Measurements from ENCODE around the gene BOLA1.
"Not testable (repeated sequence)": the region's sequence is repeated elsewhere in the genome, so short reads cannot be mapped to it uniquely, and the experiment has no call there.

The BOLA1 gene

GRCh38 chr1:149899460-149900284, at the start of gene BOLA1:
Gene BOLA1 (plus strand): TSS chr1:149899568. CDS start chr1:149900060, 492 bp downstream.
- peak within 1 kb of the TSS; percentile 59 for H3K4me3 ChIP-seq (ENCODE audit: low read depth, low read length)
- DNase-seq (ENCODE audit: low read depth), result peak; percentile 78
- TF ChIP-seq CTCF (IDR thresholded peaks at IDR 0.05; ENCODE audit: control insufficient read depth, extremely low read depth, insufficient read depth), result no peak

GRCh38 chr1:149849947-149850360, 49.4 kb upstream of the BOLA1 start:
- TF ChIP-seq CTCF (IDR thresholded peaks at IDR 0.05; ENCODE audit: control insufficient read depth, extremely low read depth, insufficient read depth), result no peak
- DNase-seq (ENCODE audit: low read depth), result no peak
- peak overlapping the region; percentile 69 for H3K4me3 ChIP-seq (ENCODE audit: low read depth, low read length)

GRCh38 chr1:149850732-149851345, 48.5 kb upstream of the BOLA1 start:
- not testable (repeated sequence) for DNase-seq (ENCODE audit: low read depth); H3K4me3 ChIP-seq (ENCODE audit: low read depth, low read length)

- not testable (repeated sequence) for DNase-seq (ENCODE audit: low read depth)
Observed at GRCh38 chr1:149851585-149852213, 47.7 kb upstream of the BOLA1 start.

GRCh38 chr1:149852263-149852662, 47.1 kb upstream of the BOLA1 start:
- H3K4me3 ChIP-seq (ENCODE audit: low read depth, low read length); DNase-seq (ENCODE audit: low read depth): not testable (repeated sequence)

More at GRCh38 chr1:149851585-149852213, 47.7 kb upstream of the BOLA1 start:
- not testable (repeated sequence) for H3K4me3 ChIP-seq (ENCODE audit: low read depth, low read length)

- DNase-seq (ENCODE audit: low read depth); H3K4me3 ChIP-seq (ENCODE audit: low read depth, low read length): not testable (repeated sequence)
Observed at GRCh38 chr1:149860271-149860670, 39.1 kb upstream of the BOLA1 start.

GRCh38 chr1:149860684-149861496, 38.5 kb upstream of the BOLA1 start:
- H3K4me3 ChIP-seq (ENCODE audit: low read depth, low read length), result not testable (repeated sequence)

GRCh38 chr1:149861497-149862054, 37.8 kb upstream of the BOLA1 start:
- not testable (repeated sequence) for H3K4me3 ChIP-seq (ENCODE audit: low read depth, low read length); DNase-seq (ENCODE audit: low read depth)

More at GRCh38 chr1:149860684-149861496, 38.5 kb upstream of the BOLA1 start:
- DNase-seq (ENCODE audit: low read depth), result not testable (repeated sequence)

GRCh38 chr1:149866887-149867286, 32.5 kb upstream of the BOLA1 start:
- DNase-seq (ENCODE audit: low read depth); H3K4me3 ChIP-seq (ENCODE audit: low read depth, low read length): not testable (repeated sequence)

- DNase-seq (ENCODE audit: low read depth), result not testable (repeated sequence)
Observed at GRCh38 chr1:149873060-149873459, 26.3 kb upstream of the BOLA1 start.

More at GRCh38 chr1:149873060-149873459, 26.3 kb upstream of the BOLA1 start:
- H3K4me3 ChIP-seq (ENCODE audit: low read depth, low read length), result not testable (repeated sequence)
